ENCODE results near the gene CLNS1A. TPM values are rescaled to one million over a fixed set of nuclear protein-coding genes. Genes with fewer than 3 reads are reported as not detected.

CLNS1A gene
- total RNA-seq, 1 donor from 2014 or later = 64.5 TPM

DNA sequence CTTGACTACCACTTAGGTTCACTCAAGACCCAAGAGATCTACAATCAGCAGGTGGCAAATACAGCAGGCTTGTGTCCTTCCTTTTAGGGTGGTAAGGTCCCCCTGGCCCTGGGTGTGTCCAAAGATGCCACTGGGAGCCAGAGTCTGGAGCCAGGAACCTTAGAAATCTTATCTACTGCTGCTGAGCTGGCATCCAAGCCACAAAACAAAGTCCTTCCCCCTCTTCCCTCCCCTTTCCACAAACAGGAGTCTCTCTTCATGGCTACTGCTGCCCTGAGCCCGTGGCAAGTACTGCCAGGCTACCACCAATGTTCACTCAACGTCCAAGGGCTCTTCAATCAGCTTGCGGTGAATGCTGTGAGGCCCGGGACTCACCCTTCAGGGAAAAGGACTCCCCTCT, 69.3 kb downstream of the CLNS1A start:
- ATAC-seq = no peak
- DNase-seq = no peak
- Histone ChIP-seq H3K4me1 (no peaks in the 10 kb centered on the region), H3K4me3 (no peak overlapping the region), H3K27ac (no peak overlapping the region), H3K36me3 (no peaks in the 10 kb centered on the region), H3K9me3 (no peaks in the 10 kb centered on the region), H3K27me3 (no peaks in the 10 kb centered on the region)
- intact Hi-C loops (cut with DNase I) = no loop called here
- TF ChIP-seq, protein P1, sequence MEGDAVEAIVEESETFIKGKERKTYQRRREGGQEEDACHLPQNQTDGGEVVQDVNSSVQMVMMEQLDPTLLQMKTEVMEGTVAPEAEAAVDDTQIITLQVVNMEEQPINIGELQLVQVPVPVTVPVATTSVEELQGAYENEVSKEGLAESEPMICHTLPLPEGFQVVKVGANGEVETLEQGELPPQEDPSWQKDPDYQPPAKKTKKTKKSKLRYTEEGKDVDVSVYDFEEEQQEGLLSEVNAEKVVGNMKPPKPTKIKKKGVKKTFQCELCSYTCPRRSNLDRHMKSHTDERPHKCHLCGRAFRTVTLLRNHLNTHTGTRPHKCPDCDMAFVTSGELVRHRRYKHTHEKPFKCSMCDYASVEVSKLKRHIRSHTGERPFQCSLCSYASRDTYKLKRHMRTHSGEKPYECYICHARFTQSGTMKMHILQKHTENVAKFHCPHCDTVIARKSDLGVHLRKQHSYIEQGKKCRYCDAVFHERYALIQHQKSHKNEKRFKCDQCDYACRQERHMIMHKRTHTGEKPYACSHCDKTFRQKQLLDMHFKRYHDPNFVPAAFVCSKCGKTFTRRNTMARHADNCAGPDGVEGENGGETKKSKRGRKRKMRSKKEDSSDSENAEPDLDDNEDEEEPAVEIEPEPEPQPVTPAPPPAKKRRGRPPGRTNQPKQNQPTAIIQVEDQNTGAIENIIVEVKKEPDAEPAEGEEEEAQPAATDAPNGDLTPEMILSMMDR (IDR thresholded peaks at IDR 0.05) = no peak

Other genes with a start within 250 kb of the CLNS1A start
- gene PAK1, start 163.7 kb downstream of the CLNS1A start, total RNA-seq = 28.2 TPM
- 0.61 TPM for gene AQP11, start 47.8 kb downstream of the CLNS1A start, total RNA-seq
- 62.5 TPM for gene RSF1, start 182.9 kb upstream of the CLNS1A start, total RNA-seq
- 27.3 TPM for gene AAMDC, start 183.3 kb upstream of the CLNS1A start, total RNA-seq

All from upper lobe of right lung (tissue), 1 donor.